Measurements from ENCODE around the gene DCLK1.
A peak's percentile ranks its signal among the peaks of the same experiment; 100 is the strongest.

DCLK1 gene

DNA sequence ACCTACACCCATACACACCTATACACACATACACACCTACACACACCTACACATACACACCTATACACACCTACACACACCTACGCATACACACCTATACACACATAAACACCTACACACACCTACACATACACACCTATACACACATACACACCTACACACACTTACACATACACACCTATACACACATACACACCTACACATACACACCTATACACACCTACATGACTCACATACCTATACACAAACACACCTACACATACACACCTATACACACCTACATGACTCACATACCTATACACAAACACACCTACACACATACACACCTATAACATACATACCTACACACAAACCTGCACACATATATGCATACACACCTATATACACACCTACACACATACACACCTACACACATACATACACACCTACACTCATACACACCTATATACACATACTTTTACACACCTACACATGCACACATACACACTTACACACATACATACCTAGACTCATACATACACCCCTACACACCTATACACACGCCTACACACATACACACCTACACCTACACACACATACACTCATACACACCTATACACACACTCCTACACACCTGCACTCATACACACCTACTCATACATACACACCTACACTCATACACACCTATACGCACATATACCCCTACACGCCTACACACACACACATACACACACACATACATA is 368.0 kb downstream of the DCLK1 start:
- TF ChIP-seq POLR2A (IDR thresholded peaks at IDR 0.05; ENCODE audit: low read length), result no peak
- no peak for TF ChIP-seq GATA1 (IDR thresholded peaks at IDR 0.05; ENCODE audit: low read depth, low read length)
- no peak for DNase-seq

DNA sequence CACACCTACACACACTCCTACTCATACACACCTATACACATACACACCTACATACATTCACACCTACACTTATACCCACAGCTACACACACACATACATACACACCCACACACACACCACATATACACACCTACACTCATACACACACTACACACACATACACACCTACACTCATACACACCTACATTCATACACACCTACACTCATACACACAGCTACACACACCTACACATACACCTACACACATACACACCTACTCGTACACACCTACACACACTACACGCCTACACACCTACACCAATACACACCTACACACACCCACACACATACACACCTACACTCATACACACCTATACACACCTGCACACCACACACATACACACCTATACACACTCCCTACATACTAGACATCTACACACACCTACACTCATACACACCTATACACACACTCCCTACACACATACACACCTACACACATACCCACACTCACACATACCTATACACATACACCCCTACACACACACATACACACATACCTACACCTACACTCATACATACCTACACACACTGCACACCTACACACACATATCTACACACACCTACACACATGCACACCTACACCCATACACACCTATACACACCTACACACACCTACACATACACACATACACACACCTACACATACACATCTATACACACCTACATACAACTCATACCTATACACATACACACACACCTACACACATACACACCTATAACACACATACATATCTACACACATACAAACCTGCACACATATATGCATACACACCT is 369.5 kb downstream of the DCLK1 start:
- TF ChIP-seq GATA1 (IDR thresholded peaks at IDR 0.05; ENCODE audit: low read depth, low read length) (no peak), POLR2A (IDR thresholded peaks at IDR 0.05; ENCODE audit: low read length) (no peak)

DNA sequence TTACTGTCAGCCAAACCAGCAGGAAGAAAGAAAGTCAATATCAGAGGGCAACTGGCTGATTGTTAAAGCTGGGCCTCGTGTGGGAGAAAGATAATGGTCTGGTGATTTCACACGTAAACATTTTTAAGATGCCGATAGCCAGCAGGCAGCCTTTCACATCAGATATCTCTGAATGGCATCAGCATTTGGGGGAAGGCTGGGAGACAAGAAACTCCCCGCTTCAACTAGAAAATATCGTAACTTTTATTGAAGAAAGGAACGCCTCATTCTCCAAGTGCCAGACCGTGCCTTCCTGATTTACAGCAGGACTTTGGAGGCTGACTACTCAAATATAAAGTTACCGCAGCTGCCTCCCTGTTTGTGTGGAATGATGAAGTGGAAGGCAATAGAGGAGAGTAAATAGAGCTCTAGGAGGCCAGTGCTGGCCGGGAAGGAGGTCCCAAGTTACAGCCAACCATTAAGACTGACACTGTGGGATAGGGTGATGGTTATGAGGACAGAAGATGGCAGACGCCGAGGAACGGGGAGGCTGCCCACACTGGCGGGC is 370.4 kb downstream of the DCLK1 start:
- peak in 1 of 2 experiments; percentile 28 for DNase-seq
- TF ChIP-seq GATA1 (IDR thresholded peaks at IDR 0.05; ENCODE audit: low read depth, low read length) (no peak), POLR2A (IDR thresholded peaks at IDR 0.05; ENCODE audit: low read length) (no peak)

More for the DNA sequence above, 369.5 kb downstream of the DCLK1 start:
- DNase-seq, result no peak

DNA sequence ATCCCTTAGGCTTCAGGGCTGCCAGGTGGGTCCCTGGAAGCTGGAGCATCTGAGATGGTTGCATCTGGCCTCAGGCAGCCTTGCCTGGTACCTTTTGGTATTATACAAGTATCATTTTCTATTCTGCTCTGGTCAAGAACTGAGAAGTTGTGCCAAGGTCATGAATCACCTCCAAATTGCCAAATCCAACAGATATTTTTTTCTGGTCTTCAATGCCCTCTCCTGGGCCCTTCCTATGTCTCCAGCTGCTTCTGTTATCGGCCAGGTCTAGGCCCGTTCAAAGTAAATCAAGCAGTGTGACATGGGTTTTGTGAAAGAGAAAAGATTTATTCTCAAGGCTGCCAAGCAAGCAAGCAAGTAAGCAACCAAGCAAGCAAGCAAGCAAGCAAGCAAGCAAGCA is 383.6 kb downstream of the DCLK1 start:
- no peak for DNase-seq

DNA sequence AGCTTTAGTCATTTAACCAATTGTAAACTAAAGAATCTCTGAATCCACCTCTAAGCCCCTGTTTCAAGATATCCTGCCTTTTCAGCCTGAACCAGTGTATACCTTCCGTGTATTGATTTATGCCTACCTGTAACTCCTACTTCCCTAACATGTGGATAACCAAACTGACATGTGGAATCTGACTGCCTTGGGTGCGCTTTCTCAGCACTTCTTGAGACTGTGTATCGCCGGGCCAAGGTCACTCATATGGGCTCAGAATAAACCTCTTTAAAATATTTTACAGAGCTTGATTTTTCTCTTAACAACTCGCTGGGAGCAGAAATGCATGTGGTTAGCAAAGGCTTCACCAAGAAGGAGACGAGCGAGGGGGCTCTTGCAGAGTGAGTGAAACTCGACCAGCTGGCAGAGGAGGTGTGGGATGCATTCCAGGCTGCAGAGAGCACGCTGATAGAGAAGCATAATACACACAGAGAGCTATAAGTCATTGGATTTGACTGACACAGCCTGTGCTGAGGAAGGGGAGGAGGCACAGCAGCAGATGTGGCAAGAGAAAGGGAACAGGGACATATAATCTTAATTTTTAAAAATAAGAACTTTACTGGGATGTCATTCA is 386.5 kb downstream of the DCLK1 start:
- TF ChIP-seq POLR2A (IDR thresholded peaks at IDR 0.05; ENCODE audit: low read length), result no peak
- TF ChIP-seq GATA1 (IDR thresholded peaks at IDR 0.05; ENCODE audit: low read depth, low read length), result no peak
- no peak for DNase-seq

More for the DNA sequence above, 383.6 kb downstream of the DCLK1 start:
- TF ChIP-seq POLR2A (IDR thresholded peaks at IDR 0.05; ENCODE audit: low read length) (no peak), GATA1 (IDR thresholded peaks at IDR 0.05; ENCODE audit: low read depth, low read length) (no peak)

DNA sequence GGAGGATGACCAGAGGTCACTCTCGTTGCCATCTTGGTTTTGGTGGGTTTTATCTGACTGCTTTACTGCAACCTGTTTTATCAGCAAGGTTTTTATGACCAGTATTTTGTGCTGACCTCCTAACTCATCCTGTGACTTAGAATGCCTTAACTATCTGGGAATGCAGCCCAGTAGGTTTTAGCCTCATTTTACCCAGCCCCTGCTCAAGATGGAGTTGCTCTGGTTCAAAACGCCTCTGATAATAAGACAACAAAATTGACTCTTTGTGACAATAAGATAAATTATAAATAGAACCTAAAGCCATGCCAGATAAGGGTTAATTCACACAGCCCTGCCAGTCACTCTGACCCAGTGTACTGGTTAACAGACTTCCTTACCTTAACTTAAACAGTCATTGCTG is 387.0 kb downstream of the DCLK1 start:
- DNase-seq, result no peak
- no peak for TF ChIP-seq GATA1 (IDR thresholded peaks at IDR 0.05; ENCODE audit: low read depth, low read length)
- no peak for TF ChIP-seq POLR2A (IDR thresholded peaks at IDR 0.05; ENCODE audit: low read length)

DNA sequence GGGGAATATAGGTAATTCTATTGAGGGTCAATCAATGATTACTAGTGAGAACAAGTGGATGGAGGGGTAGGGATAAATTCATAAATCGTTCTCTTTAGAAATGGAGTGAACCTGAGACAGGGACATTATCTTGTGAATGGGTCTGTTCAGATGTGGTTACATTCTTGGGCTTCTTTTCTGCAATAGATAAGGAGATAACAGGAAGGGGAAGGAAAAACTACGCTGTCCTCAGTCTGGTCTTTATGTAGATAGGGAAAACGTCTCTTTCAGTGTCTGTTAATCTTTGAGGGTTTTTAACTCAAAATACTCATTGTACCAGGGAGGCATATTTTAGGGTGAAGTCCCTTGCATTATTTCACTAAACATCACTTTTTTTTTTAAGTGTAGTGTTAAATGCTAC is 388.0 kb downstream of the DCLK1 start:
- TF ChIP-seq GATA1 (IDR thresholded peaks at IDR 0.05; ENCODE audit: low read depth, low read length), result no peak
- TF ChIP-seq POLR2A (IDR thresholded peaks at IDR 0.05; ENCODE audit: low read length), result no peak

DNA sequence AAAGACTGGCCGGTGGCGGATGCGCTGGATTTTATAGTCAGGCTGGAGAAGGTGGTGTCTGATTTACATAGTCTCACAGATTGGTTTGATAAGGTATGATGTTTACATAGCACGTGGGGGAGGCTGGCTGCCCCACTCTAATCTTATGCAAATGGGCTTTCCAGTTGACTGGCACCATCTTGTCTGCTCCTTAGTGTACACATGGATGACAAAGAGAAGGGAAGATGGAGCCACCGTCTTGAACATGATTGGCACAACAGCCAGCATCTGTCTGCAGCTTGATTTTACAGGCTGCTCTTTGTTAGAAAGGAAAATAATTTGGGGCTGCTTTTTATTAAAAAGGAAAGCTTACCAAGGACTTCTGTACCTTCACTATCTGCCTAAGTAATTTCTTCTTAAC is 389.5 kb downstream of the DCLK1 start:
- no peak for DNase-seq
- TF ChIP-seq POLR2A (IDR thresholded peaks at IDR 0.05; ENCODE audit: low read length), result no peak
- no peak for TF ChIP-seq GATA1 (IDR thresholded peaks at IDR 0.05; ENCODE audit: low read depth, low read length)

More for the DNA sequence above, 388.0 kb downstream of the DCLK1 start:
- no peak for DNase-seq

DNA sequence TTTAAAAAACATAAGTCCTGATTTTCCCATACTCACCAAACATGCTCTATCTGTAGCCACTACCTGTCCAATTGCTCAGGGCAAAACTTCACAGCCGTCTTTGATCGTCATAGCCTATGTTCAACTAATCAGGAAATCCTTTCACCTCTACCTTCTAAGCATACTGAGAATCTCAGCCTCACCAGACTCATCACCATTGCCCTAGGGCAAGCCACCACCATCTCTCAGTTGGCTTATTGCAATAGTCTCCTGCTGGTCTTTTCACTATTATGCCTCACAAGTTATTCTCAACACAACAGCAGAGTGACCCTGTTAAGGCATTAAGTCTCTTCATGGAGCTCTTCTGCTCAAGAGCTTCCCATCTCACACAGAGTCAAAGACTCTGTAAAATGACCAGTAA is 394.3 kb downstream of the DCLK1 start:
- TF ChIP-seq POLR2A (IDR thresholded peaks at IDR 0.05; ENCODE audit: low read length), result no peak
- no peak for TF ChIP-seq GATA1 (IDR thresholded peaks at IDR 0.05; ENCODE audit: low read depth, low read length)
- DNase-seq, result no peak

DNA sequence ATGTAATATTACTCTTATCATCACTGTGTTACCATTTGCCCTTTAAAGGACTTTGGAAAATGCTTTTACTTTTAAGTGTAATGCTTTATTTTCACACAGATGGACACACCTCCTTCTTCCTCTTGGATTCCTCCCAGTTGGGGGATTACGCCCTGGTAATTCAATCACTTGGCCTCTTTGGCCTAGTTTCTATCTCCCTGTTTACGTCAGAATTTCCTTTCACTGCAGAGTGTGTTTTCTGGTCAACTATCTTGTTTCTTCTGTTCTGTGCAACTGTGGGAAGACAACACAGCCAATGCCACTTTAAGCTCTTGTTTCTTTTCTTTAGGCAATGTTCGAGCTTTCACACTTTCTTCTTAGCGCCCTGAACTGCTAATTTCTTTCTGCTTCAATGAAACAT is 397.4 kb downstream of the DCLK1 start:
- DNase-seq, result no peak
- TF ChIP-seq POLR2A (IDR thresholded peaks at IDR 0.05; ENCODE audit: low read length) (no peak), GATA1 (IDR thresholded peaks at IDR 0.05; ENCODE audit: low read depth, low read length) (no peak)

DNA sequence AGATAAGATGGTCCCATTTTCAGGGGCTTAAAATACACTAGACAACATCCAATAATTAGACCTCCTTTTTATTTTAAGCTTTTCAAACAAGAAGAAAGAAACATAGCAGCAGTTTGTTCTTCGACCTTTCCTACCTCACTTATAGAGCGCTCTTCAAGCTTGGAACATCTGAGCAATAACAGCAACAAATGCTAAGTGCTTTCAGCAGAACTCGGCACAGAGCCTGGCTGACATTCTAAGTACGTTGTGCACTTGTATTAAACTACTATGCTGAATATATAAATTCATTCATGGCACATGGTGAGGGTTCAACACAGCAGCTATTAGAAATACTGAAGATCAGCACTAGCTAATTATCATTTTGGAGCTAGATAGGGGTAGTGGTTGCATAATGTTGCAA is 398.6 kb downstream of the DCLK1 start:
- TF ChIP-seq GATA1 (IDR thresholded peaks at IDR 0.05; ENCODE audit: low read depth, low read length), result no peak
- DNase-seq, result no peak

DNA sequence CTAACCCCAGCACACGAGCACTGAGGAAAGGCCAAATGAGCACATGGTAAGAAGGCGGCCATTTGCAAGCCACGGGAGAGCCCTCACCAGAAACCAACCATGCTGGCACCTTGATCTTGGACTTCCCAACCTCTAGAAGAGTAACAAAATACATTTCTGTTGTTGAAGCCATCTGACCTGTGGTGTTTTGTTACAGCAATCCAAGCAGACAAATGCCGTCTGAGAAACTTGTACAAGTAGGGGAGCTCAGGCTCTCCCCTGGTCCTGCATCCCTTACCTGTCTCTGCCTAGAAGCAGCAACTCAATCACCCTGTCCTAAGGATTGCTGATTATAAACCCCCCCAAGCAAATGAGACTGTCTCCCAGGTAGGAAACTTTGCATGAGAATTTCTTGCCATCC is 399.7 kb downstream of the DCLK1 start:
- DNase-seq, result no peak
- TF ChIP-seq POLR2A (IDR thresholded peaks at IDR 0.05; ENCODE audit: low read length) (no peak), GATA1 (IDR thresholded peaks at IDR 0.05; ENCODE audit: low read depth, low read length) (no peak)

DNA sequence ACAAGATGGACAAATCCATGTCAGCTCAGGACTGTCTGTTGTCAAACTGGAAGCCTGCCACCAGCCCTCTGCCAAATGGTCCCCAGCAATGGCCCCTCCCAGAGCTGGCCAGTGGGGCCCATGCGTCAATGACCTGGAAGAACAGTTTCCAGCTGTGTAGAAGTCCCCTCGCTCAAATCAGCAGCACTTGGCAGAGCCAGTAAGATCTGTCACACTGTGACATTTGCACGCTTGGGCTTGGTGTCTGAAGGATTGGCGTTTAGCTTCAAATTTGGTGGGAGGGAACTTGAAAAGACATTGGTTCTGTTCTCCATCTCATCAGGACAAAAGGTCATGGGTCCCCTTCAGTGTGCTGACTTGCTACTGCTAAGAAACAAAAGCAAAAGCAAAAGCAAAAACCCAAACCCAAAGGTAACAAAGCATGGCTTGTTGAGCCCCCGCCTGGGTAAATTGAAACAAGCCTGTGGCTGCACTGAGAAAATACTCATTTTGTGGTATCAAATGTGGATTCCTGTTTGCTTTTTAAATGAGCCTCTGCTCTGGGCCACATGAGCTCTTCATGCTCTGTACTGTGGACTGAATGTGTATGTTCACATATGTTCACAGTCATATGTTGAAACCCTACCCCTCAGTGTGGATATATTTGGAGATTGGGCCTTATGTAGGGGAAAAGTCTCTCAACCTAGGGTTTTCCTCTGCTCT is 401.1 kb downstream of the DCLK1 start:
- TF ChIP-seq GATA1 (IDR thresholded peaks at IDR 0.05; ENCODE audit: low read depth, low read length) (no peak), POLR2A (IDR thresholded peaks at IDR 0.05; ENCODE audit: low read length) (no peak)
- no peak for DNase-seq

DNA sequence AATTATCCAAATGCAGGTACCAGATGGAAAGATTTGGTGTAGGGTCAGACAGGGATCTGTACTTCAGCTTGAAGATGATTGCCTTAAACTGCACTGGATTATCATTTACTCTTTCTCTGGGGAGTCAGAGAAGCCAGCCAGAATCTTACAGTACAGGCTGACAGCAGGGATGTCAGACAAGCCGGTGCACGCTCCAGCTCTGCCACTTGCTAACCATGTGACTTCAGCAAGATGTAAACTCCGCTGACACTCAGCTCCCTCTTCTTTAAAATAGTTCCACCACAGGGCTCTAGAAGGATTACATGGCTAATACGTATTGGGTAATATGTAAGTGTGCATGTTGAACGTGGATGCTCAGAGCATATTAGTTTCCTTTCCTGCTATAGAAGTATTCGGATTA is 403.3 kb downstream of the DCLK1 start:
- DNase-seq, result no peak
- TF ChIP-seq GATA1 (IDR thresholded peaks at IDR 0.05; ENCODE audit: low read depth, low read length), result no peak
- TF ChIP-seq POLR2A (IDR thresholded peaks at IDR 0.05; ENCODE audit: low read length), result no peak

Measured in erythroblast (primary cell).